NT2/D1 (cell line): ENCODE data around the gene GOLGA3.
"Not testable (repeated sequence)": the region's sequence is repeated elsewhere in the genome, so short reads cannot be mapped to it uniquely, and the experiment has no call there.

Source experiments
- SUZ12 ChIP-seq: IDR thresholded peaks from 2 replicates; pipeline ENCODE4 v1.6.1; 2011; ENCODE audit not compliant: insufficient read length, insufficient read depth; ENCODE audit errors: extremely low read depth
- YY1 ChIP-seq: IDR thresholded peaks from 2 replicates; pipeline ENCODE4 v1.6.1; 2011; ENCODE audit not compliant: insufficient read length, insufficient read depth
- ZNF274 ChIP-seq: IDR thresholded peaks from 2 replicates; pipeline ENCODE4 v1.6.1; 2011; ENCODE audit warnings: mild to moderate bottlenecking, low read depth, low read length

GRCh38 chr12:132758825-132759224 lies 69.8 kb downstream of the GOLGA3 start:
- TF ChIP-seq SUZ12, ZNF274, YY1: not testable (repeated sequence)
